PC-3 (cell line): ENCODE data around the gene HSD3B2. TPM values are rescaled to one million over a fixed set of nuclear protein-coding genes. Genes with fewer than 3 reads are reported as not detected.

ENCODE experiments used
- ATAC-seq: fragments of 200-7000 bp; cut with Tn5 transposase; 2 replicates; pipeline ENCODE4 v1.9.1; 2020; ENCODE audit warnings: mild to moderate bottlenecking, moderate library complexity
- BruUV-seq: library from RNA; stranded (reverse); fragments of 400-500 nt; replicated peaks from 2 replicates; lab custom pipeline; 2021; lab: Mats Ljungman, UMichigan
- CTCF ChIA-PET: fragments of 300-600 bp; sonication (Branson Sonifier 250); formaldehyde crosslinking; loops from one replicate; lab custom pipeline; 2022; ENCODE audit warnings: antibody characterized with exemption; lab: Charles Lee
- POLR2A ChIA-PET: fragments of 300-600 bp; sonication (Branson Sonifier 250); formaldehyde crosslinking; loops from one replicate; lab custom pipeline; 2022; ENCODE audit warnings: antibody characterized with exemption; ENCODE audit not compliant: unreplicated experiment; lab: Charles Lee
- DNase-seq: peaks from one replicate; pipeline ENCODE4 v3.0.0-alpha.2; 2015
- H2AFZ ChIP-seq: fragments of 300-600 bp; sonication (generic); 2 replicates; pipeline ENCODE4 v1.6.0; 2016; ENCODE audit warnings: antibody characterized with exemption, low read length
- H3F3A ChIP-seq: fragments of 300-600 bp; sonication (generic); one replicate; pipeline ENCODE4 v1.6.0; 2017; ENCODE audit warnings: antibody characterized with exemption, low read length, control low read depth, mild to moderate bottlenecking; ENCODE audit not compliant: unreplicated experiment
- H3K27ac ChIP-seq: fragments of 300-600 bp; sonication (generic); 2 replicates; pipeline ENCODE4 v1.5.1; 2016; ENCODE audit warnings: mild to moderate bottlenecking, low read length
- H3K27me3 ChIP-seq: fragments of 300-600 bp; sonication (generic); 2 replicates; pipeline ENCODE4 v1.6.1; 2016; ENCODE audit warnings: low read length, mixed read lengths
- H3K36me3 ChIP-seq: fragments of 300-600 bp; sonication (generic); 2 replicates; pipeline ENCODE4 v1.6.1; 2016; ENCODE audit warnings: low read depth, mixed run types, low read length, mixed read lengths
- H3K4me1 ChIP-seq: fragments of 300-600 bp; sonication (generic); 2 replicates; pipeline ENCODE4 v1.5.1; 2016; ENCODE audit warnings: low read length; ENCODE audit not compliant: insufficient read depth
- H3K4me2 ChIP-seq: fragments of 300-600 bp; sonication (generic); 2 replicates; pipeline ENCODE4 v1.6.0; 2016; ENCODE audit warnings: low read length
- H3K4me3 ChIP-seq: fragments of 300-600 bp; sonication (generic); 2 replicates; pipeline ENCODE4 v1.5.1; 2016; ENCODE audit warnings: mild to moderate bottlenecking, low read length, mixed read lengths
- H3K79me2 ChIP-seq: fragments of 300-600 bp; sonication (generic); 2 replicates; pipeline ENCODE4 v1.6.1; 2017; ENCODE audit warnings: low read length, mixed read lengths
- H3K9ac ChIP-seq: fragments of 300-600 bp; sonication (generic); 2 replicates; pipeline ENCODE4 v1.6.0; 2016; ENCODE audit warnings: mild to moderate bottlenecking, low read length
- H3K9me2 ChIP-seq: fragments of 300-600 bp; sonication (generic); replicated peaks from 2 replicates; pipeline ENCODE4 v1.6.1; 2016; ENCODE audit warnings: mixed run types, low read length, mixed read lengths
- H3K9me3 ChIP-seq: fragments of 300-600 bp; sonication (generic); 2 replicates; pipeline ENCODE4 v1.6.1; 2016; ENCODE audit warnings: low read length, mixed read lengths
- H4K20me1 ChIP-seq: fragments of 300-600 bp; sonication (generic); 2 replicates; pipeline ENCODE4 v1.6.1; 2016; ENCODE audit warnings: low read length, mixed read lengths
- CTCF ChIP-seq: fragments of 300-600 bp; sonication (generic); conservative IDR thresholded peaks from 2 replicates; pipeline ENCODE4 v1.5.1; 2017; ENCODE audit warnings: antibody characterized with exemption, low read depth, mild to moderate bottlenecking, low read length
- EZH2 ChIP-seq: fragments of 300-600 bp; sonication (generic); IDR thresholded peaks from one replicate; pipeline ENCODE4 v1.6.1; 2017; ENCODE audit warnings: antibody characterized with exemption, mild to moderate bottlenecking, low read length; ENCODE audit not compliant: unreplicated experiment
- EZH2phosphoT487 ChIP-seq: fragments of 300-600 bp; sonication (generic); IDR thresholded peaks from 2 replicates; pipeline ENCODE4 v1.6.1; 2018; ENCODE audit warnings: mild to moderate bottlenecking, antibody characterized with exemption, low read length, borderline replicate concordance
- intact Hi-C: fragments of 100-400 bp; cut with micrococcal nuclease; formaldehyde crosslinking; loops from 2 replicates; pipeline ENCODE4 v1.9.0; 2023
- total RNA-seq: library from RNA; depleted of rRNA; stranded (reverse); fragments of >200 nt; gene quantifications from 2 replicates; pipeline ENCODE4 v1.2.3, GENCODE V29; 2014

Gene HSD3B2
- total RNA-seq, 1 experiment from 2014 or later, result not detected

- H3F3A ChIP-seq, result no peaks in the 10 kb centered on the region
- TF ChIP-seq CTCF, result no peak
- no peak for TF ChIP-seq EZH2phosphoT487
- TF ChIP-seq EZH2, result no peak
- H3K4me3 ChIP-seq, result no peak overlapping the region
- H2AFZ ChIP-seq, result no peak overlapping the region
- H3K27me3 ChIP-seq, result peaks cover 15% of the 10 kb centered on the region
- H3K36me3 ChIP-seq, result no peaks in the 10 kb centered on the region
- intact Hi-C loops, result loop anchor here (5.0 kb wide), 1 partner anchor 105 kb away; no protein-coding TSS in a partner anchor
- no peaks in the 10 kb centered on the region for H3K79me2 ChIP-seq
- H3K9me3 ChIP-seq, result no peaks in the 10 kb centered on the region
- H3K4me1 ChIP-seq, result peaks cover 25% of the 10 kb centered on the region
- no TSS peak for BruUV-seq
- ChIA-PET CTCF (no interaction called here), POLR2A (no interaction called here)
- ATAC-seq, result no peak
- H3K27ac ChIP-seq, result no peak overlapping the region
- H3K4me2 ChIP-seq, result no peak overlapping the region
- H4K20me1 ChIP-seq, result no peaks in the 10 kb centered on the region
- no peak for DNase-seq
- H3K9ac ChIP-seq, result no peak overlapping the region
- no peaks in the 10 kb centered on the region for H3K9me2 ChIP-seq
Observed at GRCh38 chr1:119371815-119372214, 43.1 kb upstream of the HSD3B2 start.

- ATAC-seq (peak; percentile 67), DNase-seq (peak; percentile 80)
- Histone ChIP-seq H3K4me1 (peaks cover 25% of the 10 kb centered on the region), H4K20me1 (no peaks in the 10 kb centered on the region), H3F3A (no peaks in the 10 kb centered on the region), H3K27ac (no peak overlapping the region), H3K4me2 (peak overlapping the region; percentile 52), H3K9ac (no peak overlapping the region), H3K27me3 (peaks cover 15% of the 10 kb centered on the region), H3K4me3 (no peak overlapping the region), H3K36me3 (no peaks in the 10 kb centered on the region), H3K9me2 (no peaks in the 10 kb centered on the region), H2AFZ (no peak overlapping the region), H3K79me2 (no peaks in the 10 kb centered on the region), H3K9me3 (no peaks in the 10 kb centered on the region)
- intact Hi-C loops, result loop anchor here (5.0 kb wide), 1 partner anchor 105 kb away; no protein-coding TSS in a partner anchor
- no TSS peak for BruUV-seq
- CTCF ChIA-PET, result interaction anchor here (1.0 kb wide), 1 partner anchor 103 kb away, joined by 3 read pairs; no protein-coding TSS in a partner anchor
- TF ChIP-seq CTCF, result peak; percentile 64
- TF ChIP-seq EZH2phosphoT487, result no peak
- POLR2A ChIA-PET, result interaction anchor here (0.6 kb wide), 1 partner anchor 206 kb away, joined by 3 read pairs; no protein-coding TSS in a partner anchor
Observed at GRCh38 chr1:119372503-119373086, 42.4 kb upstream of the HSD3B2 start.

GRCh38 chr1:119373465-119373864, 41.5 kb upstream of the HSD3B2 start:
- Histone ChIP-seq H3K9me3 (no peaks in the 10 kb centered on the region), H3K4me1 (peaks cover 25% of the 10 kb centered on the region), H3K9me2 (no peaks in the 10 kb centered on the region), H3K4me2 (peak overlapping the region; percentile 52), H3K9ac (no peak overlapping the region), H3K27ac (peak overlapping the region; percentile 26; the same call in 1 of the 2 replicates), H4K20me1 (no peaks in the 10 kb centered on the region), H3K36me3 (no peaks in the 10 kb centered on the region), H3K4me3 (no peak overlapping the region), H3F3A (no peaks in the 10 kb centered on the region), H3K27me3 (peaks cover 15% of the 10 kb centered on the region), H2AFZ (no peak overlapping the region), H3K79me2 (no peaks in the 10 kb centered on the region)
- intact Hi-C loops, result loop anchor here (5.0 kb wide), 1 partner anchor 104 kb away; no protein-coding TSS in a partner anchor
- POLR2A ChIA-PET, result interaction anchor here (0.6 kb wide), 1 partner anchor 205 kb away, joined by 3 read pairs; no protein-coding TSS in a partner anchor
- no peak for TF ChIP-seq EZH2phosphoT487
- no peak for TF ChIP-seq CTCF
- TF ChIP-seq EZH2, result no peak
- DNase-seq, result peak; percentile 78
- ATAC-seq, result peak; percentile 73
- CTCF ChIA-PET, result interaction anchor here (0.7 kb wide), 1 partner anchor 103 kb away, joined by 3 read pairs; no protein-coding TSS in a partner anchor
- BruUV-seq, result no TSS peak
